Neural cell (in vitro differentiated cells): ENCODE measurements around the gene SNPH.

Experiments used
- CTCF ChIP-seq: fragments of 450-650 bp; IDR thresholded peaks from 2 replicates; pipeline ENCODE4 v1.5.1; 2014; ENCODE audit warnings: antibody characterized with exemption, mild to moderate bottlenecking, moderate library complexity; ENCODE audit not compliant: poor library complexity, severe bottlenecking
- EP300 ChIP-seq: fragments of 450-650 bp; conservative IDR thresholded peaks from 2 replicates; pipeline ENCODE4 v1.6.1; 2014; ENCODE audit warnings: antibody characterized with exemption, mild to moderate bottlenecking, moderate library complexity; ENCODE audit not compliant: poor library complexity, severe bottlenecking
- EZH2 ChIP-seq: fragments of 200-600, 300-800 bp; shearing (Covaris generic), sonication (generic); IDR thresholded peaks from 2 replicates; pipeline ENCODE4 v1.6.1; 2014; ENCODE audit warnings: antibody characterized with exemption, low read length, borderline replicate concordance, mild to moderate bottlenecking; ENCODE audit not compliant: insufficient read depth, poor library complexity, severe bottlenecking
- POLR2AphosphoS5 ChIP-seq: IDR thresholded peaks from 2 replicates; pipeline ENCODE4 v1.6.1; 2012
- RAD21 ChIP-seq: fragments of 450-650 bp; conservative IDR thresholded peaks from 2 replicates; pipeline ENCODE4 v1.6.1; 2014; ENCODE audit warnings: antibody characterized with exemption, mild to moderate bottlenecking, moderate library complexity
- REST ChIP-seq: IDR thresholded peaks from 2 replicates; pipeline ENCODE4 v1.6.1; 2012; ENCODE audit warnings: borderline replicate concordance
- SMC3 ChIP-seq: fragments of 450-650 bp; conservative IDR thresholded peaks from 2 replicates; pipeline ENCODE4 v1.6.1; 2014; ENCODE audit warnings: antibody characterized with exemption, mild to moderate bottlenecking, moderate library complexity; ENCODE audit not compliant: poor library complexity
- TAF1 ChIP-seq: IDR thresholded peaks from 2 replicates; pipeline ENCODE4 v1.6.1; 2012; ENCODE audit warnings: low read depth

DNA sequence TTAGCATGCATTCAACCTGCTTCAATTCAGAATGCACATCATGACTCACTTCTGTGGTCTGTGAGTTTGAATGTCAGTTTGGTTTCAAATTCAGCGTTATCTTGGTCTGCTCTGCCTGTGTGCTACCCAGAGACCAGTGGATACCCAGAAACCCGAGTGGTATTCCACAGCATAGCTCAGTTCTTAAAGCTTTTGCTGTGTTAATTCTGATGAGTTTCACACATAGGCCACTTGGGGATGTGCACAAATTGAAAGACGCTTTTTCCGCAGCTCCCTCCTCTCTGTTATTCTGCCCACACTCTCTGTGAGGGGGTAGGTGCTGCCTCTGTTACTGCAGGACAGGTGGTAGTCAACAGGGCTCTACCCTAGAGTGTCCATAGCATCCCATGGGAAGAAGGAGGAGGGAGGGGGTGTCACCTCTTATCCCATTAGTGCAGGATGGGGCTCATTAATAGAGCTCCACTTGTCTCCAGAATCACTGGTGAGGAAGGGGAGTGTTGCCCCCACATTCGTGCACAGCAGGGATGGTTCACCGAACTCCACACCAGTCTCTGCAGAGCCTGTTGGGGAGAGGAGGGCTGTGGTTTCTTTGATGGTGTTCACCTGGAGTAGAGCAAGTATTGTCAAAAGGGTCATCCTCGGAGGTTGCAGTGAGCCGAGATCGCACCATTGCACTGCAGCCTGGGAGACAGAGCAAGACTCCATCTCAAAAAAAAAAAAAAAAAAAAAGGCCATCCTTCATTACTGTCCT lies 92.0 kb downstream of the SNPH start:
- TF ChIP-seq POLR2AphosphoS5 (no peak), CTCF (no peak), REST (no peak), SMC3 (no peak), RAD21 (no peak), TAF1 (no peak), EZH2 (no peak), EP300 (no peak)
